ENCODE data around the gene LOC101059915.

- TF ChIP-seq CTCF (IDR thresholded peaks at IDR 0.05) (no peak), POLR2A (IDR thresholded peaks at IDR 0.05) (no peak)
These were observed 37.9 kb upstream of the LOC101059915 start for GRCh38 chrX:71629467-71629866.
